ENCODE results near the gene TMEM127. TPM values are rescaled to one million over a fixed set of nuclear protein-coding genes. Genes with fewer than 3 reads are reported as not detected.

TMEM127 gene
- total RNA-seq, 1 experiment from 2014 or later: 25.3 TPM

DNA sequence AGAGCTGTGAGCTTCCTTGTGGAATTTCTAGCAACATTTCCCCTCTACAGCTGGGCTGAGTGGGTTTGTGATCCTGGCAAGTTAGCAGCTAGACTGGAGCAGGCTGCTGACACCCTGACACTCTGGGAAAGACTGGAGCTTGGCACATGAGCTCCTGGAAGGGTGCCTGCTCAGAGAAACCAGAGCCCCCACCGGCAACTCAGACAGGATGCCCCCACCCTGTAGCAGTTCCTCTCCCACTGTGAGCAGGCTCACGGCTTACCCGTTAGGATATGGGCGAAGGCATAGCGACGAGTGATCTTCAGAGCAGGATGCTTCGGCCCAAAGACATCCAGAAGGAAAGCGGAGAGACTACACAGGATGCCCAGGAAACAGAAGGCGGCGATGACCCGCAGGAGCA lies 11.2 kb downstream of the TMEM127 start:
- BruUV-seq (replicated peaks): no TSS peak
- intact Hi-C loops (cut with micrococcal nuclease): no loop called here
- H3K9me2 ChIP-seq (ENCODE audit: insufficient read depth): no peaks in the 10 kb centered on the region
- no peaks in the 10 kb centered on the region for H3K27me3 ChIP-seq (ENCODE audit: insufficient read depth, low read length)
- POLR2A ChIA-PET: no interaction called here
- peaks cover 8 to 14% of the 10 kb centered on the region in 2 experiments; a peak in 3 of 4 replicates for H3K36me3 ChIP-seq (ENCODE audit: control insufficient read depth in 1 of 2, insufficient read depth in 2 of 2, low read length in 2 of 2)
- no peak for DNase-seq (ENCODE audit: low read depth, low spot score)
- H3K9me3 ChIP-seq (ENCODE audit: control insufficient read depth in 1 of 2, insufficient read depth in 1 of 2, low read depth in 1 of 2, low read length in 2 of 2): no peaks in the 10 kb centered on the region
- RAD21 ChIA-PET (ENCODE audit: low non-redundant PET in 1 of 2, low total read pairs in 2 of 2, uncharacterized antibody in 2 of 2, unreplicated experiment in 2 of 2): no interaction called here
- no peaks in the 10 kb centered on the region for H4K20me1 ChIP-seq (ENCODE audit: insufficient read depth)
- H3K9ac ChIP-seq (ENCODE audit: low read length): no peak overlapping the region
- CTCF ChIA-PET: no interaction called here
- no peak overlapping the region for H3K4me3 ChIP-seq (replicated peaks in 1 of 2; ENCODE audit: low read depth in 1 of 2, low read length in 2 of 2)
- H2AFZ ChIP-seq (ENCODE audit: low read depth, low read length, poor library complexity, severe bottlenecking): no peak overlapping the region
- peaks cover 24% of the 10 kb centered on the region for H3K79me2 ChIP-seq (ENCODE audit: insufficient read depth, low read length)
- H3K27ac ChIP-seq (ENCODE audit: low read depth, low read length): no peak overlapping the region
- TF ChIP-seq, protein P1, sequence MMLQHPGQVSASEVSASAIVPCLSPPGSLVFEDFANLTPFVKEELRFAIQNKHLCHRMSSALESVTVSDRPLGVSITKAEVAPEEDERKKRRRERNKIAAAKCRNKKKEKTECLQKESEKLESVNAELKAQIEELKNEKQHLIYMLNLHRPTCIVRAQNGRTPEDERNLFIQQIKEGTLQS (IDR thresholded peaks at IDR 0.05): no peak
- TF ChIP-seq TCF7L2 (IDR thresholded peaks at IDR 0.05; ENCODE audit: borderline replicate concordance, extremely low read depth, insufficient read depth, insufficient read length) (no peak), JUND (IDR thresholded peaks at IDR 0.05) (no peak), RAD21 (IDR thresholded peaks at IDR 0.05; ENCODE audit: low read depth) (no peak), SRF (IDR thresholded peaks at IDR 0.05; ENCODE audit: low read depth) (no peak), POLR2A (IDR thresholded peaks at IDR 0.05; ENCODE audit: borderline replicate concordance, extremely low read depth, insufficient read depth, insufficient read length) (no peak)
- TF ChIP-seq, protein P2, sequence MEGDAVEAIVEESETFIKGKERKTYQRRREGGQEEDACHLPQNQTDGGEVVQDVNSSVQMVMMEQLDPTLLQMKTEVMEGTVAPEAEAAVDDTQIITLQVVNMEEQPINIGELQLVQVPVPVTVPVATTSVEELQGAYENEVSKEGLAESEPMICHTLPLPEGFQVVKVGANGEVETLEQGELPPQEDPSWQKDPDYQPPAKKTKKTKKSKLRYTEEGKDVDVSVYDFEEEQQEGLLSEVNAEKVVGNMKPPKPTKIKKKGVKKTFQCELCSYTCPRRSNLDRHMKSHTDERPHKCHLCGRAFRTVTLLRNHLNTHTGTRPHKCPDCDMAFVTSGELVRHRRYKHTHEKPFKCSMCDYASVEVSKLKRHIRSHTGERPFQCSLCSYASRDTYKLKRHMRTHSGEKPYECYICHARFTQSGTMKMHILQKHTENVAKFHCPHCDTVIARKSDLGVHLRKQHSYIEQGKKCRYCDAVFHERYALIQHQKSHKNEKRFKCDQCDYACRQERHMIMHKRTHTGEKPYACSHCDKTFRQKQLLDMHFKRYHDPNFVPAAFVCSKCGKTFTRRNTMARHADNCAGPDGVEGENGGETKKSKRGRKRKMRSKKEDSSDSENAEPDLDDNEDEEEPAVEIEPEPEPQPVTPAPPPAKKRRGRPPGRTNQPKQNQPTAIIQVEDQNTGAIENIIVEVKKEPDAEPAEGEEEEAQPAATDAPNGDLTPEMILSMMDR (IDR thresholded peaks at IDR 0.05 in 2 of 3, conservative IDR thresholded peaks at IDR 0.05 in 1 of 3; ENCODE audit: borderline replicate concordance in 1 of 3, insufficient read depth in 1 of 3, low read depth in 2 of 3, low read length in 2 of 3): no peak
- peaks cover 9 to 19% of the 10 kb centered on the region in 2 experiments for H3K4me1 ChIP-seq (ENCODE audit: control insufficient read depth in 1 of 2, insufficient read depth in 2 of 2, low read length in 2 of 2)
- ATAC-seq: no peak
- no peak overlapping the region for H3K4me2 ChIP-seq (ENCODE audit: low read length)

DNA sequence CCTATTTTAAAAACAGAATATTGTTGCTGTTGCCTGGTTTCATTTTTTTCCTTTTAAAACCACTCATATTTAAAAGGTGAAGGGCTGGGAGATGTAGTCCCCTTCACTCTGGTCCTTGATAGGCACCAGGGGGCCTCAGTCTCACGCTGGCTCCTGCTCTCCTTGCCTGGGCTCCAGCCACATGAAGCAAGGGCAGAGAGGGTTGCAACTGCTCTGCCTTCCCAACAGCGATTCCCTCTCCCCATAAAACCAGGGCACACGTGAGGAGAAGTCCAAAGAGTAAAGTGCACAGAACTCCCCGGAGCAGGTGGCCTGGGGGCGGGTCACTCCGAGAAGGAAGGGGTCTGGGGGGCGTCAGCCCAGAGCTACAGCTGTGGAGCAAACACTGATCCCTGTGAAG lies 12.8 kb downstream of the TMEM127 start:
- Histone ChIP-seq H3K9ac (ENCODE audit: low read length) (no peak overlapping the region), H3K27ac (ENCODE audit: low read depth, low read length) (no peak overlapping the region), H3K4me1 (ENCODE audit: control insufficient read depth in 1 of 2, insufficient read depth in 2 of 2, low read length in 2 of 2) (peaks cover 3 to 10% of the 10 kb centered on the region in 2 experiments; a peak in 3 of 4 replicates), H4K20me1 (ENCODE audit: insufficient read depth) (no peaks in the 10 kb centered on the region), H3K36me3 (ENCODE audit: control insufficient read depth in 1 of 2, insufficient read depth in 2 of 2, low read length in 2 of 2) (peaks cover 8 to 14% of the 10 kb centered on the region in 2 experiments; a peak in 3 of 4 replicates), H3K27me3 (ENCODE audit: insufficient read depth, low read length) (no peaks in the 10 kb centered on the region), H2AFZ (ENCODE audit: low read depth, low read length, poor library complexity, severe bottlenecking) (no peak overlapping the region), H3K9me3 (ENCODE audit: control insufficient read depth in 1 of 2, insufficient read depth in 1 of 2, low read depth in 1 of 2, low read length in 2 of 2) (no peaks in the 10 kb centered on the region), H3K4me2 (ENCODE audit: low read length) (no peak overlapping the region), H3K9me2 (ENCODE audit: insufficient read depth) (no peaks in the 10 kb centered on the region), H3K79me2 (ENCODE audit: insufficient read depth, low read length) (peaks cover 8% of the 10 kb centered on the region; the same call in 1 of the 2 replicates), H3K4me3 (replicated peaks in 1 of 2; ENCODE audit: low read depth in 1 of 2, low read length in 2 of 2) (no peak overlapping the region)
- TF ChIP-seq EZH2phosphoT487 (IDR thresholded peaks at IDR 0.05; ENCODE audit: borderline replicate concordance) (no peak), YY1 (IDR thresholded peaks at IDR 0.05; ENCODE audit: extremely low read depth, insufficient replicate concordance, low read depth, low read length) (no peak), ZNF274 (IDR thresholded peaks at IDR 0.05; ENCODE audit: low read depth, low read length) (no peak), ELF1 (IDR thresholded peaks at IDR 0.05; ENCODE audit: borderline replicate concordance, low read depth) (no peak)
- TF ChIP-seq, protein P3, sequence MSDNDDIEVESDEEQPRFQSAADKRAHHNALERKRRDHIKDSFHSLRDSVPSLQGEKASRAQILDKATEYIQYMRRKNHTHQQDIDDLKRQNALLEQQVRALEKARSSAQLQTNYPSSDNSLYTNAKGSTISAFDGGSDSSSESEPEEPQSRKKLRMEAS (IDR thresholded peaks at IDR 0.05): no peak
- DNase-seq (ENCODE audit: low read depth, low spot score): no peak
- ATAC-seq: no peak
- ChIA-PET RAD21 (ENCODE audit: low non-redundant PET in 1 of 2, low total read pairs in 2 of 2, uncharacterized antibody in 2 of 2, unreplicated experiment in 2 of 2) (no interaction called here), POLR2A (no interaction called here), CTCF (no interaction called here)
- BruUV-seq (replicated peaks): no TSS peak
- intact Hi-C loops (cut with micrococcal nuclease): no loop called here

All from HCT116 (cell line).